GM21381 (cell line): Measurements from ENCODE around the gene PEX16.

Experiments used
- ATAC-seq: cut with Tn5 transposase; IDR thresholded peaks from one replicate; pipeline ENCODE4 v1.9.1; 2021; ENCODE audit warnings: mild to moderate bottlenecking, moderate library complexity; ENCODE audit not compliant: unreplicated experiment

Gene PEX16

GRCh38 chr11:45899448-45900174, 18.1 kb downstream of the PEX16 start:
- peak; percentile 60 for ATAC-seq

DNA sequence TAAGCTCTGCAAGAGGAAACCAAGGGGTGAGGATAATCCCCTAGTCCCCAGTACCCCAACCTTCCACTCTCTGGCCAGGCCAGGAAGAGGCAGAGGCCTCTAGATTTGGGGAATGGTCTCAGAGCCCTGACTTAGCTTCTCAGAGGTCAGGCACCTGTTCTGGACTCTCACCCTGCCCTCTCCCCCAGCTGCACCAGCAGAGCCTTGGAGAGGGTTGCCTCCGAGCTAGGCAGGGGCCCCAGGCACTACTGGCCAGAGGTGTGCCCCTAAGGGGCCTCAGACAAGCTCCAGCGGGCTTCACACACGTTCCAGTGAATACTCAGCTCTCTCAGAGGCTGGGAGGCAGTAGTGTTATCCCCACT, 18.6 kb downstream of the PEX16 start:
- no peak for ATAC-seq

DNA sequence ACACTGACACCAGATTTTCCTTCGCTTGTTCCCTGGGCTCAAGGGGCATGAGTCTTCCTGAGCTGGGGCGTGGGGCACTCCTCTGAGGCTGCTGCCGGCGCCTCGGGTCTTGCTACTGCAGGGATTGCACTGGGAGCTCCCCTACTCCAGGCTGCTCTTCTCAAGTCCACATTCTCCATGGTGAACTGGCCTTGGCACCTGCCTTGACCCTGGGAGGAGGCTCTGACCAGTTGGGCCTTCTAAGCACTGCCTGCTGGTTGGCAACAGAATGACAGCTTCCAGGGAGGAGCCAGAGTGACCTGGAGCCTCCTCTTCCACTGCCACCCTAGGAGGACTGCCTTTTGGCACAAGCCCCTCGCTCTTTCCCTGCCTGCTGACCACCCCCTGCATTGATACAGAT, 20.1 kb downstream of the PEX16 start:
- ATAC-seq = no peak

DNA sequence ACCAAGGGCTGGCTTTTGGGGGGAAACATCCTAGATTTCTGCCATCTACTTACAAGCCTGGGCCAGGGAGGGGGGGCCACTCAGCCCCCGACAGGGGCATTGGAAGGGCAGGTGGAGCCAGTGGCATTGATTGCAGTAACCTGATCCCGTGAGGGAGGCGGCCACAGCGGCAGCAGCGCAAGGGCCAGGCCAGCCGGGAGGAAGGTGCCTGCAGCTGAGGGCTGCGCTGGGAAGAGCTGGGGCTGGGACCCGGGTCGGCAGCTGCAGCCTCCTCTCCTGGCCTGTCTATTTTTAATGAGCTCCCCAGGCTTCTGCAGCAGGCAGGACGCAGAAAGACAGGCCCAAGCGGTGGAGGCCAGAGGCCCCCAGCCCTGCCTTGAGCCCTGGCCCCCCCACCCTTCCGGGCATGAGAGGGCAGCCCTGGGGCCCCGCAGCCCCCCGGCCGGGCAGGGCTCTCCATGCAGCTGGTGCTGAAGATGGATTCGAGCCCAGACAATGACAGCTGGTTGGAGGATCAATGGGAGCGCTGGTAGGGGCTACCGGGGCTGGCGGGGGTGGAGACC, 21.2 kb downstream of the PEX16 start:
- ATAC-seq = no peak

- ATAC-seq = no peak
Observed at GRCh38 chr11:45895553-45896259, 22.0 kb downstream of the PEX16 start.

DNA sequence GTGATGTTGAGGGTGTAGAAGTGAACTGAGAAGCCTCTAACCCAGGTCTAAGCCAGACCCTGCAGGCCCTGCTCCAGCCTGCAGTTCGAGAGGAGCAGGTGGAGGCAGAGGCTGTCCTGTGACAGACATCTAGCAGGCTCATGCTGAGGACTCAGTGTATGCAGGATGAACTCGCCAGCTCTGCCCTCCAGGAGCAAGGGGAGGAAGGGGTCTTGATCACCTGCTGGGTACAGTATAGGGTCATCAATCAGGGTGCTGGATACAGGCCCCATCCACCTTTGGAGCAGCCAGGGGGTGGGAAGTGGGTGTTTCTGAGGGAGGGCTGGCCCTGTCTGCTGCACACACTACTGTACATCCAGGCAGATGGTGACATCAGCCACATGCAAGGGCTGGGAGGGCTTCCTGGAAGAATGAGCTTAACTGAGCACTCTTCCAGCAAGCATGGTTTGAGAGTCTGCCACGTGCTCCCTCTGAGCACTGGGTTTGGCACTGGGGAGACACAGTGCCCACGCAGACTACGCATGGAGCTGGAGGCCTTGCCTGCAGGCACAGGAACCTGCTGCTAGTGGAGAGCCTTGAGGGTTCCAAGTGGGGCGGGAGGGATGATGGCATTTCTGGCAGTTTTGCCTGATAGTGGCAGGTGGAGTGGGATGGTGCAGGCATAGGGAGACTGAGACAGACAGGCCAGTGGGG, 23.0 kb downstream of the PEX16 start:
- no peak for ATAC-seq

DNA sequence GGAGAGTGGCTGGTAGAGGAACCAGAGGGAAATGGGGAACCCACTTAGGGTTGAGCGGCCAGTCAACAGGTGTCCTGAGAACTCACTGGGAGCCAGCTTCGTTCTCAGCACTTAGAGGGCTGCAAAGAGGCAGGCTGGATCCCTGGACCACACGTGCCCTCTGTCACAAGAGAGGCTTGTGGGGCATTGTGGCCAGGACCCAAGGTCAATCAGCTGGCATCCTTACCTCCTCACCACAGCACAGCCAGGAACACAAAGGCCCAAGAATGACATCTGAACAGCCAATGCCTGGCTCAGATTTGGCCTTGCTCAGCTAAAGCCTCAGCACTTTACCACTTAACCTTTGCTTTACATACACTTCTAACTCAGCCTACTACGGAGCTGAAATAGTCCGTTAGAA, 24.8 kb downstream of the PEX16 start:
- no peak for ATAC-seq

- no peak for ATAC-seq
Observed at GRCh38 chr11:45890886-45891550, 26.7 kb downstream of the PEX16 start.

GRCh38 chr11:45889966-45890365, 27.7 kb downstream of the PEX16 start:
- no peak for ATAC-seq

GRCh38 chr11:45889555-45889954, 28.1 kb downstream of the PEX16 start:
- no peak for ATAC-seq

DNA sequence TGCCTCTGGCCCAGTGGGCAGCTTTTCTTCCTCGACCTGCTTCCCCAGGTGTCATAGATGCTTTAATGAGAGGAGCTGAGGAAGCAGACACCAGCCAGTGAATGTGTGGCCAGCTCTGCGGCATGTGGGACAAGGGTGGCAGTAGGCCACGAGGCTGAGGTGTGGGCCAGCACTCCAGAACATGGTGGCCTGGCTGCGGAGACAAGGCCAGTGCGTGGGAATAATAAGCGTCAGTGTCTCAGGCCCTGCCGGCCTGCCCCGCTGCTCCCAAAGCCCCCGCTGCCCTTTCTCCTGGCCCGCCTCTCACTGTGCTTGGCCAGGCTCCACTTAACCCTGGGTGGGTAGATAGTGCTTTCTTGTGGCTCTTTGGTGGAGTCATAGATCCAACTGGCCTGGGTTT, 30.1 kb downstream of the PEX16 start:
- ATAC-seq = no peak

DNA sequence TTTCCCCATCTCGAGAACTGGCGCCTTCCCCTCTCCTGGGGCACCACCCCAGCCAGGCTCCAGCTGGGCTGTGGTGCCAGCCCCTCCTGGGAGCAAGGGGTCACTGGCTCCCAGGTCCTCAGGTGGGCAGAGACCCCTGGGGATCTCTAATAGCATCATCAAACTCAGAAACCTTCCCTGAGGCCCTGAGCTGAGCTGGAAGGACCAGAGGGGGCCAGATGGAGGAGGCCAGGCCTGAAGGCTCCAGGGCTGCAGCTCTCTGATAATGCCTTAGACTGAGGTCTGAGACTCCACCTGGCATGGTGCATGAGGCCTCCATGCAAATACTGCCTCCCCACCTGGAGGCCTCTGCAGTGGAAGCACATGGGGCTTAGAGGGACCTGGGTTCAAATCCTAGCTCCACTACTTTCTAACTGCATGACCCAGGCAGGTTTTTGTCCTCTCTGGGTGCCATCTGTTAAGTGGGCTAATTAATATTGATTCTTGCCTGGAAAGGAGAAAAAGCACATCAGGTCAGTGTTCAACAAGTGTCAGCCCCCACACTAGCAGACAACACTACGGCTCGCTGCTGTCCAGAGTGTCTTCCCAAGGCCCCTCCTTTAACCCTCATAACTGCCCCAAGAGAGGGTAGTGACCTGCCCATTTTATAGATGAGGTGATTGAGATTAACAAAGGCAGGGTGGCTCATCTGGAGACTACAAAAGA, 30.7 kb downstream of the PEX16 start:
- no peak for ATAC-seq

DNA sequence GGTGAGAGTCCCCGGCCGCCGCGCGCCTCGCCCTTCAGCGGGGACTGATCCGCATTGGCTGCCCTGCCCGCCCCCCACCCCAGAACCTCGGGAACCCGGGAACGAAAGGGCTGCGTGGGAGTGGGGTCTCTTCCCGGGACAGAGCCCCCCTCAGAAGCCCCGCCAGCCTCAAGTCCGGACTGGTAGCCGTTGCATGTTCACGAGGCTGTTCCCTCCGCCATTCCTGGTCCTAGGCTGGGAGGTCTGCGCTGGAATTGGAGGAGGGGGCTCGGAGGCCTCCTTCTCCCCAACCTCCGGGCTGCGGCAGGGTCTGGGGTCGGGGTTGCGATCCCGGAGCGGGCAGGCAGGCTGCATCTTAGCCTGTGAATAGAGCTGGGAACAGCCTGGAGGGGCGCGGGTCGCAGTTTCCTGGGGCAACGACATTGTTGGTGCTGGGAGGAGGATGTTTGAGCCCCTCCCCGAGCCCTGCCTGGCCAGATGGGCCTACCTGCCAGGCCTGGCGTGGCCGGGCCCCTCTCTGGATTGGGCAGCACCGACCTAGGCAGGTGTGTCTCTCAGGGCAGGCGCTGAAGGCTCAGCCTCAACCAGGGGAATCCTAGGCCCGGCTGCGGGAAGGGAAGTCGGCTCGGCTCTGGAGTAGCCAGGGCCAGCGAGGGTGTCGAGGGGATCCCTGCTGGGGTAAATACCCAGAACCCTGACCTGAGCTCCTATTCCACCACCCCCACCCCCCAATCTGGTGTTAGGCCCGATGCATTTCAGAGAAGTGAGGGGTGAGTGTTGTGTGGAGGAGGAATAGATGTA, 31.6 kb downstream of the PEX16 start:
- ATAC-seq = no peak

GRCh38 chr11:45885274-45885920, 32.3 kb downstream of the PEX16 start, which contains the start of gene MAPK8IP1:
MAPK8IP1 (plus strand) TSS chr11:45885651; CDS start chr11:45885821, 170 bp downstream.
- peak; percentile 73 for ATAC-seq

GRCh38 chr11:45884596-45885185, 33.0 kb downstream of the PEX16 start:
- ATAC-seq = no peak

DNA sequence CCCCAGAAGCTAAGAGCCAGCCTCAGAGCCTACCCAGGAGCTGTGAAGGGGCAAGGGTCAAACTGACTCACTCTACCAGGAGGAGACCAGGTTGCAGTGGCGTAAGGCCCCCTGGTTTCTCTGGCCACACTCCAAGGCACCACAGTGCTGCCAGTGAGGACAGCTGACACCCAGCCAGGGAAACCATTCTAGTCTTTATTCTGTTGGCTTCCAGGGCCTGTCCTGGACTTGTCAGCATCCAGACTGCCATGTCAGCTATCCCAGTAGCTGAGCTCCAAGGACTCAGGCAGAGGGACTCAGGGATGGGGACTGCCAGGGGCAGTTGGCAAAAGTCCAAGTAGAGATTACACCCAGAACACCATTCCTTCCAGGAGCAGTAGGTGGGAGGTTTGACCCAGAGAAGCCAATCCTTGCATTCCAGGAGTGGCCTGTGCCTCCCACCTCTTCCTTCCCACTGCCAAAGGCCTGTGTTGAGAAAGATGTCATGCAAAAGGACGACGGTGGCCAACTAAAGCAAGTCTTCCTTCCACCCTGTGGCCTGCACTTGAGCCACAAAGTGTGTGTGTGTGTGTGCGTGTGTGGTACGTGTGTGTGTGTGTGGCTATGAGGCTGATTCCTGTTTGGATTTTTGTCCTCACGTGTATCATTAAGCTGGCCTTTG, 35.8 kb downstream of the PEX16 start:
- no peak for ATAC-seq

DNA sequence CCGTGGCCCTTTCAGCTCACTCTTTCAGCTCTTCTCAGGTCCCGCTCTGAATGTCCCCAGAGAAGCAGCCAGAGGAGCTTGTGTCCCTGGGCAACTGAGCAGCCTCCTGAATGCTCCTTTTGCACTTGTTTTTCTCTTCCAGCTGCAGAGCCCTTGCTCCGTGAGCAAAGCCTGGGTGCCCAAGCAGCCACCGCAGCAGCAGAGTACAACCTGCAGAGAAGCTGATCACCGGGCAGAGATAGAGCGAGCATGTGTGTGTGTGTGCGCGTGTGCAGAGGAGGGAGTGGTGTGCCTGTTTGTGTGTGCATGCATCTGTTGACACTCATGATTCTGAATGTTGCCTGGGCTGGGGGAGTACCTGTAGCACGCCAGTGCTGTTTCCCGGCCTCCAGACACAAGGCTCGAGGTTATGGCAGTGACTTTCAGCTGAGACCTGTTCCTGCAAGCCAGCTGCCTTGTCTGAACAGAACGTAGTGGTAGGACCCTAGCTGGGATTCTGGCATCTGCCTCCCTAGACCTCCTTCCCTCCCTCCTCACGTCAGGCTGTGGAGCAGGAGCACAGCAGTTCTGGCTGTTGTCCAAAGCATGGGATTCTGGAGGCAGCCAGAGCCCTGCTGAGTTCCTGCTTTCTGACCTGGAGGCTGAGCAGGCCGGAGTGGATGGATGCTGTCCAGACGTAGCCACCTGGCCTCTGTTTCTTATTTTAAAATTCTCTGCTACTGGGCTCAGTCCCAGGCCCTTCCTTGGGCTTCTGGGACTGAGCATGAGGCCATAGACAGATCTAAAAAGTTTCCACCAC, 36.7 kb downstream of the PEX16 start:
- ATAC-seq = no peak
